HAP-1 (cell line): ENCODE results near the gene SLC6A7.

ENCODE experiments used
- DNase-seq, 2 experiments: peaks; one replicate each; pipeline ENCODE4 v3.0.0-alpha.2; 2016 to 2020; ENCODE audit warnings: low spot score in 2 of 2
- H3K27me3 ChIP-seq: fragments of 250-450 bp; sonication (Bioruptor Pico); 2 replicates; pipeline ENCODE4 v1.5.1; 2020; ENCODE audit warnings: low read depth, mild to moderate bottlenecking, moderate library complexity
- H3K36me3 ChIP-seq: fragments of 250-450 bp; sonication (Bioruptor Pico); replicated peaks from 2 replicates; pipeline ENCODE4 v1.5.1; 2020; ENCODE audit warnings: mild to moderate bottlenecking
- H3K4me1 ChIP-seq: fragments of 250-450 bp; sonication (Bioruptor Pico); 2 replicates; pipeline ENCODE4 v1.5.1; 2020; ENCODE audit warnings: mild to moderate bottlenecking
- H3K4me3 ChIP-seq: fragments of 250-450 bp; sonication (Bioruptor Pico); 2 replicates; pipeline ENCODE4 v1.5.1; 2020; ENCODE audit warnings: mild to moderate bottlenecking, moderate library complexity
- H3K9me3 ChIP-seq: fragments of 250-450 bp; sonication (Bioruptor Pico); 2 replicates; pipeline ENCODE4 v1.5.1; 2020; ENCODE audit warnings: mild to moderate bottlenecking, moderate library complexity
- in situ Hi-C: fragments of 300-500 bp; cut with MboI; formaldehyde crosslinking; loops from 3 replicates; pipeline ENCODE4 v1.14.3; 2020; ENCODE audit warnings: low sequenced_read_pairs, inconsistent platforms, mixed read lengths

Gene SLC6A7

GRCh38 chr5:150215979-150216944 is 26.4 kb downstream of the SLC6A7 start:
- no peaks in the 10 kb centered on the region for H3K9me3 ChIP-seq
- H3K4me1 ChIP-seq: peaks cover 3% of the 10 kb centered on the region; the same call in 1 of the 2 replicates
- DNase-seq: no peak
- H3K36me3 ChIP-seq: no peaks in the 10 kb centered on the region
- H3K4me3 ChIP-seq: no peak overlapping the region
- in situ Hi-C loops: loop anchor here (25.0 kb wide), 1 partner anchor 579 kb away; no protein-coding TSS in a partner anchor
- H3K27me3 ChIP-seq: no peaks in the 10 kb centered on the region

GRCh38 chr5:150217038-150217437 is 27.2 kb downstream of the SLC6A7 start:
- in situ Hi-C loops: loop anchor here (25.0 kb wide), 1 partner anchor 580 kb away; no protein-coding TSS in a partner anchor
- DNase-seq: no peak
- H3K4me3 ChIP-seq: no peak overlapping the region

GRCh38 chr5:150217873-150218692 is 28.2 kb downstream of the SLC6A7 start:
- H3K4me1 ChIP-seq: no peaks in the 10 kb centered on the region
- peak; percentile 56 to 88 for DNase-seq
- H3K9me3 ChIP-seq: no peaks in the 10 kb centered on the region
- in situ Hi-C loops: loop anchor here (25.0 kb wide), 1 partner anchor 581 kb away; no protein-coding TSS in a partner anchor
- no peak overlapping the region for H3K4me3 ChIP-seq
- no peaks in the 10 kb centered on the region for H3K36me3 ChIP-seq
- no peaks in the 10 kb centered on the region for H3K27me3 ChIP-seq

More at GRCh38 chr5:150217038-150217437, 27.2 kb downstream of the SLC6A7 start:
- Histone ChIP-seq H3K27me3 (no peaks in the 10 kb centered on the region), H3K9me3 (no peaks in the 10 kb centered on the region), H3K36me3 (no peaks in the 10 kb centered on the region), H3K4me1 (no peaks in the 10 kb centered on the region)

- in situ Hi-C loops: loop anchor here (25.0 kb wide), 1 partner anchor 581 kb away; no protein-coding TSS in a partner anchor
- no peaks in the 10 kb centered on the region for H3K4me1 ChIP-seq
- no peaks in the 10 kb centered on the region for H3K36me3 ChIP-seq
- no peak overlapping the region for H3K4me3 ChIP-seq
- no peaks in the 10 kb centered on the region for H3K9me3 ChIP-seq
- no peak for DNase-seq
- H3K27me3 ChIP-seq: no peaks in the 10 kb centered on the region
Measured at GRCh38 chr5:150218693-150219035, 28.8 kb downstream of the SLC6A7 start.

GRCh38 chr5:150219142-150219541 is 29.3 kb downstream of the SLC6A7 start:
- Histone ChIP-seq H3K36me3 (no peaks in the 10 kb centered on the region), H3K4me1 (no peaks in the 10 kb centered on the region), H3K27me3 (no peaks in the 10 kb centered on the region), H3K4me3 (no peak overlapping the region), H3K9me3 (no peaks in the 10 kb centered on the region)
- in situ Hi-C loops: loop anchor here (25.0 kb wide), 1 partner anchor 582 kb away; no protein-coding TSS in a partner anchor
- peak in 1 of 2 experiments; percentile 22 for DNase-seq

- H3K4me3 ChIP-seq: no peak overlapping the region
- in situ Hi-C loops: loop anchor here (25.0 kb wide), 1 partner anchor 583 kb away; no protein-coding TSS in a partner anchor
- no peak for DNase-seq
- no peaks in the 10 kb centered on the region for H3K4me1 ChIP-seq
- no peaks in the 10 kb centered on the region for H3K27me3 ChIP-seq
- no peaks in the 10 kb centered on the region for H3K36me3 ChIP-seq
- no peaks in the 10 kb centered on the region for H3K9me3 ChIP-seq
Measured at GRCh38 chr5:150219861-150220260, 30.0 kb downstream of the SLC6A7 start.

- H3K4me3 ChIP-seq: no peak overlapping the region
- no peaks in the 10 kb centered on the region for H3K36me3 ChIP-seq
- H3K9me3 ChIP-seq: no peaks in the 10 kb centered on the region
- no peaks in the 10 kb centered on the region for H3K4me1 ChIP-seq
- no peaks in the 10 kb centered on the region for H3K27me3 ChIP-seq
- in situ Hi-C loops: loop anchor here (25.0 kb wide), 1 partner anchor 584 kb away; no protein-coding TSS in a partner anchor
- no peak for DNase-seq
Measured at GRCh38 chr5:150221471-150221870, 31.6 kb downstream of the SLC6A7 start.

GRCh38 chr5:150222906-150223305 is 33.0 kb downstream of the SLC6A7 start:
- in situ Hi-C loops: loop anchor here (25.0 kb wide), 1 partner anchor 586 kb away; no protein-coding TSS in a partner anchor
- H3K9me3 ChIP-seq: no peaks in the 10 kb centered on the region
- no peak for DNase-seq
- no peaks in the 10 kb centered on the region for H3K36me3 ChIP-seq
- no peak overlapping the region for H3K4me3 ChIP-seq
- H3K4me1 ChIP-seq: no peaks in the 10 kb centered on the region
- no peaks in the 10 kb centered on the region for H3K27me3 ChIP-seq

GRCh38 chr5:150223474-150223873 is 33.6 kb downstream of the SLC6A7 start:
- H3K36me3 ChIP-seq: no peaks in the 10 kb centered on the region
- in situ Hi-C loops: loop anchor here (25.0 kb wide), 1 partner anchor 586 kb away; no protein-coding TSS in a partner anchor
- no peak for DNase-seq
- H3K4me3 ChIP-seq: no peak overlapping the region
- no peaks in the 10 kb centered on the region for H3K4me1 ChIP-seq
- no peaks in the 10 kb centered on the region for H3K9me3 ChIP-seq
- H3K27me3 ChIP-seq: no peaks in the 10 kb centered on the region

- no peaks in the 10 kb centered on the region for H3K27me3 ChIP-seq
- no peaks in the 10 kb centered on the region for H3K36me3 ChIP-seq
- H3K4me1 ChIP-seq: no peaks in the 10 kb centered on the region
- H3K4me3 ChIP-seq: no peak overlapping the region
- no peak for DNase-seq
- H3K9me3 ChIP-seq: no peaks in the 10 kb centered on the region
- in situ Hi-C loops: loop anchor here (25.0 kb wide), 1 partner anchor 587 kb away; no protein-coding TSS in a partner anchor
Measured at GRCh38 chr5:150224483-150225027, 34.7 kb downstream of the SLC6A7 start.

- H3K4me3 ChIP-seq: no peak overlapping the region
- H3K27me3 ChIP-seq: no peaks in the 10 kb centered on the region
- H3K4me1 ChIP-seq: no peaks in the 10 kb centered on the region
- in situ Hi-C loops: no loop called here
- DNase-seq: no peak
- H3K36me3 ChIP-seq: no peaks in the 10 kb centered on the region
- no peaks in the 10 kb centered on the region for H3K9me3 ChIP-seq
Measured at GRCh38 chr5:150227036-150227435, 37.2 kb downstream of the SLC6A7 start.

- Histone ChIP-seq H3K36me3 (no peaks in the 10 kb centered on the region), H3K4me1 (no peaks in the 10 kb centered on the region), H3K27me3 (no peaks in the 10 kb centered on the region), H3K9me3 (no peaks in the 10 kb centered on the region), H3K4me3 (no peak overlapping the region)
- no peak for DNase-seq
- in situ Hi-C loops: no loop called here
Measured at GRCh38 chr5:150227606-150228273, 37.9 kb downstream of the SLC6A7 start.

GRCh38 chr5:150229571-150229970 is 39.7 kb downstream of the SLC6A7 start:
- Histone ChIP-seq H3K36me3 (no peaks in the 10 kb centered on the region), H3K9me3 (no peaks in the 10 kb centered on the region), H3K4me1 (no peaks in the 10 kb centered on the region), H3K27me3 (no peaks in the 10 kb centered on the region), H3K4me3 (no peak overlapping the region)
- in situ Hi-C loops: no loop called here
- no peak for DNase-seq
